Measurements from ENCODE around the gene NUP188.

Gene NUP188

DNA sequence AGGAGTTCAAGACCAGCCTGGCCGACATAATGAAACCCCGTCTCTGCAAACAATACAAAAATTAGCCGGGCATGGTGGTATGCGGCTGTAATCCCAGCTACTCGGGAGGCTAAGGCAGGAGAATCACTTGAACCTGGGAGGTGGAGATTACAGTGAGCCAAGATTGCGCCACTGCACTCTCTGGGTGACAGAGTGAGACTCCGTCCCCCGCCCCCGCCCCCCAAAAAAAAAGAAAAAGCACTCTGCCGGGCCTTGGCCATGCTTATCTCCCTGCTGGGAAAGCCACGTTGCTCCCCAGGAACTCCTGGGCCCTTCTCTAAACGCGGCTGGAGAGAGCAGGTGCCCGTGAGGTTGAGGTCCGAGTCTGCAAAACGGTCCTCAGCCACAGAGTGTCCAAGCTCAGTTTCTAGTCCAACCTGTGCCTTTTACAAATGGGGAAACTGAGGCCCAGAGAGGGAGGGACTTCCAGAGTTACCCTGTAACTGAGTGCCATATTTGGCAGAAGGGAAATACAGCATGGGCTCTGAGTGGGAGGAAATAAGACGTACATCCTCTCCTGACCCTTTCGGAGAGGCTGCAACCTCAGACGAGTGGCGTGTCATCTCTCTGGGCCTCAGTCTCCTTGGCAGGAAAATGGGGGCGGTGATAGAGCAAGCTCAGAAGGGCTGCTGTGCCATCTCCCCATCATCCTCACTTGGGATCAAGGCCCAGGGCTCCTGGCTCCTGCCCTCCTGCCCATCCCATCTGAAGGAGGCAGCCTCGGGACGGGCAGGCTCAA lies 33.3 kb upstream of the NUP188 start:
- Histone ChIP-seq H3F3A (ENCODE audit: control insufficient read depth, insufficient read depth) (0 out of 2 replicates have a peak, but pooled peaks cover 2% of the 10 kb centered on the region), H3K79me2 (ENCODE audit: control insufficient read depth, low read length) (peaks cover 12% of the 10 kb centered on the region; the same call in 1 of the 2 replicates), H3K4me3 (ENCODE audit: low read length) (no peak overlapping the region), H3K4me2 (ENCODE audit: low read length) (no peak overlapping the region), H3K27me3 (ENCODE audit: control insufficient read depth, low read length) (no peaks in the 10 kb centered on the region), H3K9me3 (ENCODE audit: control insufficient read depth, insufficient read depth, low read length) (no peaks in the 10 kb centered on the region), H3K27ac (ENCODE audit: low read depth, low read length) (no peak overlapping the region), H3K4me1 (ENCODE audit: control insufficient read depth, low read length) (no peaks in the 10 kb centered on the region), H3K9me2 (replicated peaks; ENCODE audit: control insufficient read depth, low read length) (no peaks in the 10 kb centered on the region), H3K36me3 (ENCODE audit: control insufficient read depth, low read length) (peaks cover 23% of the 10 kb centered on the region), H4K20me1 (ENCODE audit: control insufficient read depth, insufficient read depth, low read depth, low read length) (no peaks in the 10 kb centered on the region)
- TF ChIP-seq CTCF (IDR thresholded peaks at IDR 0.05; ENCODE audit: low read depth, low read length, poor library complexity, severe bottlenecking) (no peak), EZH2phosphoT487 (IDR thresholded peaks at IDR 0.05; ENCODE audit: borderline replicate concordance, low read length) (no peak)

GRCh38 chr9:128916204-128916603 lies 31.3 kb upstream of the NUP188 start:
- Histone ChIP-seq H3K9me3 (ENCODE audit: control insufficient read depth, insufficient read depth, low read length) (no peaks in the 10 kb centered on the region), H3K4me3 (ENCODE audit: low read length) (no peak overlapping the region), H3K27me3 (ENCODE audit: control insufficient read depth, low read length) (no peaks in the 10 kb centered on the region), H3F3A (ENCODE audit: control insufficient read depth, insufficient read depth) (peaks cover 5% of the 10 kb centered on the region; the same call in 1 of the 2 replicates), H3K79me2 (ENCODE audit: control insufficient read depth, low read length) (peaks cover 12% of the 10 kb centered on the region; the same call in 1 of the 2 replicates), H3K9me2 (replicated peaks; ENCODE audit: control insufficient read depth, low read length) (no peaks in the 10 kb centered on the region), H4K20me1 (ENCODE audit: control insufficient read depth, insufficient read depth, low read depth, low read length) (no peaks in the 10 kb centered on the region), H3K27ac (ENCODE audit: low read depth, low read length) (no peak overlapping the region), H3K36me3 (ENCODE audit: control insufficient read depth, low read length) (peaks cover 15% of the 10 kb centered on the region), H3K4me2 (ENCODE audit: low read length) (no peak overlapping the region), H3K4me1 (ENCODE audit: control insufficient read depth, low read length) (peaks cover 9% of the 10 kb centered on the region)
- TF ChIP-seq EZH2phosphoT487 (IDR thresholded peaks at IDR 0.05; ENCODE audit: borderline replicate concordance, low read length) (no peak), CTCF (IDR thresholded peaks at IDR 0.05; ENCODE audit: low read depth, low read length, poor library complexity, severe bottlenecking) (no peak)

- H3K4me2 ChIP-seq (ENCODE audit: low read length), result no peak overlapping the region
- no peak overlapping the region for H3K27ac ChIP-seq (ENCODE audit: low read depth, low read length)
- H3K4me3 ChIP-seq (ENCODE audit: low read length), result no peak overlapping the region
- H4K20me1 ChIP-seq (ENCODE audit: control insufficient read depth, insufficient read depth, low read depth, low read length), result no peaks in the 10 kb centered on the region
- H3K27me3 ChIP-seq (ENCODE audit: control insufficient read depth, low read length), result no peaks in the 10 kb centered on the region
- peaks cover 5% of the 10 kb centered on the region; the same call in 1 of the 2 replicates for H3F3A ChIP-seq (ENCODE audit: control insufficient read depth, insufficient read depth)
- H3K9me2 ChIP-seq (replicated peaks; ENCODE audit: control insufficient read depth, low read length), result no peaks in the 10 kb centered on the region
- H3K4me1 ChIP-seq (ENCODE audit: control insufficient read depth, low read length), result peaks cover 12% of the 10 kb centered on the region
- H3K9me3 ChIP-seq (ENCODE audit: control insufficient read depth, insufficient read depth, low read length), result no peaks in the 10 kb centered on the region
- TF ChIP-seq EZH2phosphoT487 (IDR thresholded peaks at IDR 0.05; ENCODE audit: borderline replicate concordance, low read length), result no peak
- TF ChIP-seq CTCF (IDR thresholded peaks at IDR 0.05; ENCODE audit: low read depth, low read length, poor library complexity, severe bottlenecking), result no peak
- H3K36me3 ChIP-seq (ENCODE audit: control insufficient read depth, low read length), result peaks cover 18% of the 10 kb centered on the region
- H3K79me2 ChIP-seq (ENCODE audit: control insufficient read depth, low read length), result peaks cover 14% of the 10 kb centered on the region
These were observed 30.8 kb upstream of the NUP188 start for GRCh38 chr9:128916745-128917144.

All from DOHH2 (cell line).